Memory B cell (primary cell): ENCODE results near the gene CHIA.

Source experiments
- ATAC-seq: fragments of 150-1000 bp; cut with Tn5 transposase; 2 replicates; pipeline ENCODE4 v1.10.0; 2021; ENCODE audit warnings: low read depth, mild to moderate bottlenecking, moderate library complexity
- DNase-seq, 2 donors: peaks; one replicate each; pipeline ENCODE4 v3.0.0; 2022; ENCODE audit warnings: low spot score in 2 of 2
- H3K27ac Mint-ChIP-seq: one replicate; pipeline ENCODE4 v1.8.0; 2022; ENCODE audit warnings: mild to moderate bottlenecking, moderate library complexity, mixed read lengths
- H3K27me3 Mint-ChIP-seq: one replicate; pipeline ENCODE4 v1.8.0; 2022; ENCODE audit warnings: mixed read lengths
- H3K36me3 Mint-ChIP-seq: one replicate; pipeline ENCODE4 v1.8.0; 2022; ENCODE audit warnings: mild to moderate bottlenecking, mixed read lengths
- H3K4me1 Mint-ChIP-seq: one replicate; pipeline ENCODE4 v1.8.0; 2022; ENCODE audit warnings: mixed read lengths
- H3K4me3 Mint-ChIP-seq: one replicate; pipeline ENCODE4 v1.8.0; 2022; ENCODE audit warnings: mild to moderate bottlenecking, moderate library complexity, mixed read lengths
- H3K9me3 Mint-ChIP-seq: one replicate; pipeline ENCODE4 v1.8.0; 2022; ENCODE audit warnings: mixed read lengths

The CHIA gene

GRCh38 chr1:111272081-111272480 lies 18.6 kb upstream of the CHIA start:
- DNase-seq (no peak), ATAC-seq (no peak)
- Mint-ChIP-seq H3K9me3 (peaks cover 3% of the 10 kb centered on the region), H3K27ac (no peak overlapping the region), H3K27me3 (peaks cover 14% of the 10 kb centered on the region), H3K4me3 (no peak overlapping the region), H3K4me1 (peaks cover 23% of the 10 kb centered on the region), H3K36me3 (no peaks in the 10 kb centered on the region)

GRCh38 chr1:111274653-111275052 lies 16.0 kb upstream of the CHIA start:
- Mint-ChIP-seq H3K27ac (no peak overlapping the region), H3K4me3 (peak overlapping the region; percentile 42), H3K27me3 (peaks cover 21% of the 10 kb centered on the region), H3K9me3 (peaks cover 2% of the 10 kb centered on the region), H3K4me1 (peaks cover 20% of the 10 kb centered on the region), H3K36me3 (peaks cover 6% of the 10 kb centered on the region)
- no peak for ATAC-seq
- DNase-seq, result no peak

- H3K4me3 Mint-ChIP-seq, result no peak overlapping the region
- no peak for ATAC-seq
- H3K9me3 Mint-ChIP-seq, result peaks cover 2% of the 10 kb centered on the region
- H3K27me3 Mint-ChIP-seq, result peaks cover 21% of the 10 kb centered on the region
- no peak for DNase-seq
- peaks cover 6% of the 10 kb centered on the region for H3K36me3 Mint-ChIP-seq
- peaks cover 17% of the 10 kb centered on the region for H3K4me1 Mint-ChIP-seq
- no peak overlapping the region for H3K27ac Mint-ChIP-seq
These were observed 15.6 kb upstream of the CHIA start for GRCh38 chr1:111275079-111275478.

GRCh38 chr1:111275780-111276433 lies 14.7 kb upstream of the CHIA start:
- peaks cover 19% of the 10 kb centered on the region for H3K27me3 Mint-ChIP-seq
- H3K36me3 Mint-ChIP-seq, result peaks cover 6% of the 10 kb centered on the region
- ATAC-seq (no peak), DNase-seq (no peak)
- peaks cover 2% of the 10 kb centered on the region for H3K9me3 Mint-ChIP-seq
- no peak overlapping the region for H3K4me3 Mint-ChIP-seq
- peaks cover 13% of the 10 kb centered on the region for H3K4me1 Mint-ChIP-seq
- H3K27ac Mint-ChIP-seq, result no peak overlapping the region

- ATAC-seq, result no peak
- Mint-ChIP-seq H3K36me3 (peaks cover 6% of the 10 kb centered on the region), H3K27ac (no peak overlapping the region), H3K4me3 (no peak overlapping the region), H3K4me1 (peaks cover 6% of the 10 kb centered on the region), H3K27me3 (peaks cover 10% of the 10 kb centered on the region), H3K9me3 (peaks cover 2% of the 10 kb centered on the region)
- no peak for DNase-seq
These were observed 11.5 kb upstream of the CHIA start for GRCh38 chr1:111279144-111279543.

- ATAC-seq (no peak), DNase-seq (no peak)
- peaks cover 6% of the 10 kb centered on the region for H3K36me3 Mint-ChIP-seq
- peaks cover 2% of the 10 kb centered on the region for H3K9me3 Mint-ChIP-seq
- no peak overlapping the region for H3K27ac Mint-ChIP-seq
- no peak overlapping the region for H3K4me3 Mint-ChIP-seq
- peaks cover 10% of the 10 kb centered on the region for H3K27me3 Mint-ChIP-seq
- peaks cover 2% of the 10 kb centered on the region for H3K4me1 Mint-ChIP-seq
These were observed 10.4 kb upstream of the CHIA start for GRCh38 chr1:111280267-111280666.

- Mint-ChIP-seq H3K27me3 (peaks cover 10% of the 10 kb centered on the region), H3K36me3 (peaks cover 6% of the 10 kb centered on the region), H3K4me1 (no peaks in the 10 kb centered on the region), H3K9me3 (peaks cover 2% of the 10 kb centered on the region), H3K4me3 (no peak overlapping the region), H3K27ac (no peak overlapping the region)
- DNase-seq (no peak), ATAC-seq (no peak)
These were observed 9.2 kb upstream of the CHIA start for GRCh38 chr1:111281411-111281810.

GRCh38 chr1:111283838-111284237 lies 6.8 kb upstream of the CHIA start:
- peaks cover 6% of the 10 kb centered on the region for H3K27me3 Mint-ChIP-seq
- no peak overlapping the region for H3K4me3 Mint-ChIP-seq
- no peaks in the 10 kb centered on the region for H3K9me3 Mint-ChIP-seq
- ATAC-seq (no peak), DNase-seq (no peak)
- H3K36me3 Mint-ChIP-seq, result peaks cover 2% of the 10 kb centered on the region
- no peaks in the 10 kb centered on the region for H3K4me1 Mint-ChIP-seq
- H3K27ac Mint-ChIP-seq, result no peak overlapping the region

GRCh38 chr1:111285879-111286278 lies 4.8 kb upstream of the CHIA start:
- H3K27ac Mint-ChIP-seq, result no peak overlapping the region
- no peaks in the 10 kb centered on the region for H3K27me3 Mint-ChIP-seq
- no peaks in the 10 kb centered on the region for H3K36me3 Mint-ChIP-seq
- no peaks in the 10 kb centered on the region for H3K4me1 Mint-ChIP-seq
- no peak for DNase-seq
- H3K4me3 Mint-ChIP-seq, result no peak overlapping the region
- ATAC-seq, result no peak
- H3K9me3 Mint-ChIP-seq, result peaks cover under 1% of the 10 kb centered on the region

GRCh38 chr1:111286912-111287311 lies 3.7 kb upstream of the CHIA start:
- no peak for DNase-seq
- no peaks in the 10 kb centered on the region for H3K4me1 Mint-ChIP-seq
- no peaks in the 10 kb centered on the region for H3K36me3 Mint-ChIP-seq
- no peak for ATAC-seq
- no peak overlapping the region for H3K27ac Mint-ChIP-seq
- no peaks in the 10 kb centered on the region for H3K27me3 Mint-ChIP-seq
- no peak overlapping the region for H3K4me3 Mint-ChIP-seq
- H3K9me3 Mint-ChIP-seq, result peaks cover 5% of the 10 kb centered on the region

GRCh38 chr1:111289371-111289770 lies 1.3 kb upstream of the CHIA start:
- no peak for ATAC-seq
- Mint-ChIP-seq H3K27ac (no peak overlapping the region), H3K36me3 (no peaks in the 10 kb centered on the region)

GRCh38 chr1:111290104-111290503 lies 547 bp upstream of the CHIA start:
- Mint-ChIP-seq H3K36me3 (no peaks in the 10 kb centered on the region), H3K27me3 (no peaks in the 10 kb centered on the region), H3K27ac (no peak overlapping the region)

More at GRCh38 chr1:111289371-111289770, 1.3 kb upstream of the CHIA start:
- H3K4me3 Mint-ChIP-seq, result no peak overlapping the region
- H3K4me1 Mint-ChIP-seq, result no peaks in the 10 kb centered on the region
- DNase-seq, result no peak
- peaks cover 5% of the 10 kb centered on the region for H3K9me3 Mint-ChIP-seq
- no peaks in the 10 kb centered on the region for H3K27me3 Mint-ChIP-seq

GRCh38 chr1:111294390-111294789 lies 3.7 kb downstream of the CHIA start:
- Mint-ChIP-seq H3K36me3 (peaks cover 9% of the 10 kb centered on the region), H3K4me3 (no peak overlapping the region), H3K27ac (no peak overlapping the region), H3K27me3 (no peaks in the 10 kb centered on the region), H3K9me3 (peaks cover 14% of the 10 kb centered on the region), H3K4me1 (no peaks in the 10 kb centered on the region)
- DNase-seq (no peak), ATAC-seq (no peak)

More at GRCh38 chr1:111290104-111290503, 547 bp upstream of the CHIA start:
- ATAC-seq, result no peak
- Mint-ChIP-seq H3K4me1 (no peaks in the 10 kb centered on the region), H3K4me3 (no peak overlapping the region), H3K9me3 (peaks cover 5% of the 10 kb centered on the region)
- no peak for DNase-seq

- Mint-ChIP-seq H3K36me3 (peaks cover 22% of the 10 kb centered on the region), H3K27me3 (no peaks in the 10 kb centered on the region), H3K27ac (no peak overlapping the region), H3K4me3 (no peak overlapping the region), H3K4me1 (peaks cover 8% of the 10 kb centered on the region), H3K9me3 (peaks cover 14% of the 10 kb centered on the region)
- DNase-seq, result no peak
- peak; percentile 37 for ATAC-seq
These were observed 11.7 kb downstream of the CHIA start for GRCh38 chr1:111302374-111302773.

GRCh38 chr1:111309690-111310089 lies 19.0 kb downstream of the CHIA start:
- Mint-ChIP-seq H3K27ac (no peak overlapping the region), H3K27me3 (no peaks in the 10 kb centered on the region), H3K36me3 (peaks cover 4% of the 10 kb centered on the region), H3K9me3 (no peaks in the 10 kb centered on the region), H3K4me3 (no peak overlapping the region), H3K4me1 (no peaks in the 10 kb centered on the region)
- no peak for ATAC-seq
- no peak for DNase-seq
